LoVo (cell line): ENCODE data around the gene PTPA.
"Not testable (repeated sequence)": the region's sequence is repeated elsewhere in the genome, so short reads cannot be mapped to it uniquely, and the experiment has no call there.

Experiments
- DNase-seq: peaks from one replicate; pipeline ENCODE4 v3.0.0-alpha.2; 2016; ENCODE audit warnings: low spot score

The PTPA gene

DNA sequence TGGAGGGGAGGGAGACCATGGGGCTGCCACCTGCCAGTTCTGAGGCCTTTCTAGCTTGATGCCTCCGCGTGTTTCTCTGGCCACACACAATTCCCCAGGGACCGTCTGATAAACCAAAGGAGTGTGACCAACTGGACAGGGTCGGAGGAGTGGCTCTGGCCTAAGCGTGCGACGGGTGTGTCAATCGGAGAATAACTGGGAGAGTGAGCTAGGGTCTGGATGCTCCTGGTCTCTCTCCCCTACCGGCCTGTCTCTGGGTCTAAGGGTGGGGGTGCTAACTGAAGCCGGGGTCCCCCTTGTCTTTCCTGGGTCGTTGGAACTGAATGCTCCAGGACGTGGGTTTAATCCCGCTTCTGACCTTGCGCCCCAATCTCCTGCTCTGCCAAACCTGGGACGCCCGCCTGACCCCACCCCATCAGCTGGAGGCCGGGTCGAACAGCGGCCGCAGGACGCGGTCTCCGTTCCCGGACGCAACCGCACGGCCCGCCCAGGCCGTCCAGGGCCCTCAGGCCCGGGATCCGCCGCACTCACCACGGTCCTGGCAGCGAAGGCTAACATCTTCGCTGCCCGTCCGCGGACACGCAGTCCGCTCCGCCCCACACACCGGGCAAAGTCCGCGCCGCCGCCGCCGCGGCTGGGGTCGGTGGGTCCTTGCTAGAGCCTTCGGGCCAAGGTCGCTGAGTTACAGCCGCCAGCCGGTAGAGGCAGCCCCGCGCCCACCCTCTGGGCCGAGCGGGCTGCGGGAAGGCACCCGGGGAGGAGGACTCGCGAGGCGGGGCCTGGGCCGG is 1.1 kb upstream of the PTPA start:
- DNase-seq: no peak

DNA sequence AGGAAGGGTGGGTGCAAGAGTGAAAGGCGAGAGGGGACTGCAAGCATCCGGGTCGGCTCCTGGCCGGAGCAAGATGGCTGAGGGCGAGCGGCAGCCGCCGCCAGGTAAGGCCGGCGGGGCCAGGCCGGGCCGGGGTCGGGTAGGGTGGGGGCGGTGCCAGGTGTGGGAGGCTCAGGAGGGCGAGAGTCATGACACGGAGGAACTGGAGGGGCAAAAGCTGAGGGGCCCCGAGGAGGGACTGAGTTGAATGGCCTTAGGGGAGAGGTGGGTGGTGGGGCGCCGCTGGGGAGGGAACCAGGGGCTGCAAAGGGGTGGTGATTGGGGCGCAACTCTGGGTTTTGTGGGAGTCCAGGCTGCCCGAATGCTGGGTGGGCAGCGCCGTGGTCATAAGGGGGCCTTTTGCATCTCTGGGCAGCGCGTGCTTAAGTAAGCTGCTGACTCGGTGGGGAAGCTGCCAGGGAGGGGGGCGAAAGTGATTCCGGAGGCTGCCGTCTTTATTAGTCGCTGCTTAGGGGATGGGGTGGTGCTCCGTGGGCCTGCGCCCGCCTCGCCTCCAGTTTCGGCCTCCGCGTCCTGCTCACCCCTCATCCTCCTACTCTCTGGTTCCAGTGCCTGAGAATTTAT is 425 bp downstream of the PTPA start:
- DNase-seq: no peak

DNA sequence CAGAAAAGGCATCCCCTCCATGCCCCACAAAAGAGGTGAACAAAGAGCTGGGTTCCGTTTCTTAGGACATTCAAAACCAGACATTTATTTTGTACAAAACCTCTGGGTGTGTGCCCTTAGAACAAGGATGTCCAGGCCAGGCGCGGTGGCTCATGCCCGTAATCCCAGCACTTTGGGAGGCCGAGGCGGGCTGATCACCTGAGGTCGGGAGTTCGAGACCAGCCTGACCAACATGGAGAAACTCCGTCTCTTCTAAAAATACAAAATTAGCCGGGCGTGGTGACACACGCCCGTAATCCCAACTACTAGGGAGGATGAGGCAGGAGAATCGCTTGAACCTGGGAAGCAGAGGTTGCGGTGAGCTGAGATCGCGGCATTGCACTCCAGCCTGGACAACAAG is 1.3 kb downstream of the PTPA start:
- not testable (repeated sequence) for DNase-seq

DNA sequence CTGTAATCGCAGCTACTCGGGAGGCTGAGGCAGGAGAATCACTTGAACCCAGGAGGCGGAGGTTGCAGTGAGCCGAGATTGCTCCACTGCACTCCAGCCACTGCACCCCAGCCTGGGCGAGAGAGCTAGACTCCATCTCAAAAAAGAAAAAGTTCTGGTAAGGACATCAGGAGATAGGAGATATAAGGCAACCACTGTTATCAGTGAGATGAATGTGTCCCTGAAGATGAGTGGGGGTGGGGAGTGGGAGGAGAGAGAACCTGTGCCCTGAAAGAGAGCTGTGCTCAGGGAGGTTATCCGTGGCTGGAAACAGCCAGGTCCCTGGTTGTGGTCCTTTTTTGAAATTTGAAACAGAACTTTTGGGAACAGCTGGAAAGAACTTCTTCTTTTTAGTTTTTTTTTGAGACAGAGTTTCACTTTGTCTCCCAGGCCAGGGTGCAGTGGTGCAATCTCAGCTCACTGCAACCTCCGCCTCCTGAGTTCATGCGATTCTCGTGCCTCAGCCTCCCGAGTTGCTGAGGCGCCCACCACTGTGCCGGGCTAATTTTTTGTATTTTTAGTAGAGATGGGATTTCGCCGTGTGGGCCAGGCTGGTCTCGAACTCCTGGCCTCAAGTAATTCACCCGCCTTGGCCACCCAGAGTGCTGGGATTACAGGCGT is 2.6 kb downstream of the PTPA start:
- DNase-seq: no peak

DNA sequence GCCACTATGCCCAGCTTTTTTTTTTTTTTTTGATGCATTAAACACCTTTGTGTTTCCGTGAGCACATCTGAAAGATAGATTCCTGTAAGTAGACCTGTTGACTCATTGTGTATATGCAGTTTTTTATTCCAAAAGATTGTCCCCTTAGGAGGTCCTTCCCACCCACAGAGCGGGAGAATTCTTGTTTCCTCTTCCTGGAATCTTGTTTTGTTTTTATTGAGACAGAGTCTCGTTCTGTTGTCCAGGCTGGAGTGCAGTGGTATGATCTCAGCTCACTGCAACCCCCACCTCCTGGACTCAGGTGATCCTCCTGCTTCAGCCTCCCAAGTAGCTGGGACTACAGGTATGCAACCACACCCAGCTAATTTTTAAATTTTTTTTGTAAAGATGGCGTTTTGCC is 7.6 kb downstream of the PTPA start:
- DNase-seq: no peak

DNA sequence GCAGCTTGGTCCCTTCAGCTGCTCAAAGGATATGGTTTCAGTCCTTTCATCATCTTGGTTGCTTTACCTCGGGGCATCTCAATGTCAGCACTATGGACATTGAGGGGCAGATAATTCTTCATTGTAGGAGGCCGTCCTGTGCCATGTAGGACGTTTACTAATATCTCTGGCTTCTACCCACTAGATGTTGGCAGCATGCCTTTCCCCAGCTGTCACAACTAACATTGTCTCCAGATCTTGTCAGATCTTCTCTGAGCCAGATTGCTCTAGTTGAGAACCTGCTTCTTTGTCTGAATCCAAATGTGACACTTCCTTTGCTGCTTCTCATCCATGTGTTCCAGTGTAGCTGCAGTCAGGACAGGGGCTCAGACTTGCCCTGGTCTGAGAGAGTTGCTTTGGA is 10.3 kb downstream of the PTPA start:
- no peak for DNase-seq

DNA sequence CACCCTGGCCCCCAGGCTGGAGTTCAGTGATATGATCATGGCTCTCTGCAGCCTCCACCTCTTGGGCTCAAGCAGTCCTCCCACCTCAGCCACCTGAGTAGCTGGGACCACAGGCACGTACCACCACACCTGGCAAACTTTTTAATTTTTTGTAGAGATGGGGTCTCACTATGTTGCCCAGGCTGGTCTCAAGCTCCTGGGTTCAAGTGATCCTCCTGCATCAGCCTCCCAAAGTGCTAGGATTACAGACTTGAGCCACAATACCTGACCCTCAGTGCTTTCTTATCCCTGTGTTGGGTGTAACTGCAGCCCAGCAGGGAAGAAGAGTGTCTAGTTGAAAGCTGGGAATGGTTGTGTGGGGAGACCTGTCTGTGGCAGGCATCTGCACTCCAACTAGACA is 10.9 kb downstream of the PTPA start:
- no peak for DNase-seq

DNA sequence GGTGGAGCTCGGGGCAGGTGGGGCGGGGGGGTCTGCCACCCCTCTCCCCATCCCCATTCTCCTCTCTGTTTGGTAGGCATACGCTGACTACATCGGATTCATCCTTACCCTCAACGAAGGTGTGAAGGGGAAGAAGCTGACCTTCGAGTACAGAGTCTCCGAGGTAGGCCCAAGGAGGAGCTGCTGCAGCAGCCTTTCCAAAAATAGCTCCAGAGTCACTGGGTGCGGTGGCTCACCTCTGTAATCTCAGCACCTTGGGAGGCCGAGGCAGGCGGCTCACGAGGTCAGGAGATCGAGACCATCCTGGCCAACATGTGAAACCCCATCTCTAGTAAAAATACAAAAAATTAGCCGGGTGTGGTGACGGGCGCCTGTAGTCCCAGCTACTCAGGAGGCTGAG is 11.8 kb downstream of the PTPA start:
- not testable (repeated sequence) for DNase-seq

DNA sequence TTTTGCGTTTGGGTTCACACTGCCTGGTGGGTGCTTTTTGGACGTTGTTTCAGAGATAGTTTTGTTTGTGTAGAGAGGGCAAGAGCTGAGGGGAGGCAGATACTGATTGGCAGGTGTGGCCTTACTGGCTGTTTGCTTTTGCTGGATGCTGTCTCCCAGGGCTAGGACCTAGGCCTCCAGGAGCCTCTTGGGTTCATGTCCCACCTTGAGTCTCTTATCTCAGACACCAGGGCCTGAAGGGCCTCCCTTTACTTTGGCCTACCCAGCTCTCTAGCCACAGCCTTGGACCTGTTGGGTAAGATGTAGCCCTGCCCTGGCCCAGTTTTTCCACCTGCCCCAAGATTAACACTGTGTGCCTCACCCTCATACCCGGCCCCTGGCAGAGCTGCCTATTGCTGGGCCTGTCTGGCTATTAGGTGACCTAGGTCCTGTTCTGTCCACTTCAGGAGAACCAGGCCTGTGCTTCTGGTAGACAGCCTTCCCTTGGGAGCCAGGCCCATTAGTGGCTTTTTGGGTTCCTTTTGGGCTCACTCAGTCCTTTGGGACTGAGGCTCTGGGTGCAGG is 13.4 kb downstream of the PTPA start:
- DNase-seq: no peak

DNA sequence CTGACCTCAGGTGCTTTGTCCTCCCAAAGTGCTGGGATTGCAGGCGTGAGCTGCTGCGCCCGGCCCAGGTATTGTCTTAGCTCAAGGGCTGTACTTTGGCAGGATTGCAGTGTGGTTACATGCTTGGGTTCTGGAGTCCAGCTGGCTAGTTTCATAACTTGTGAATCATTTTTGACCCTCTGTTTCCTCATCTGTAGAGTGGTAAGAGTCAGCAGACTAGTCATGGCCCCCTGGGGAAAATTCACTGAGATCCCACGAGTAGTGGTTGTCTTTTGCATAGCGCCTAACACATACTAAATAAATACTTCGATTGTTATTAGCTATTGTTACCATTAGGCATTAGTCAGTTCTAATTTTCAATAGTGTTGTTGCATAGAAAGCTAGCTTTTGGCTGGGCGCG is 14.3 kb downstream of the PTPA start:
- peak; percentile 40 for DNase-seq

DNA sequence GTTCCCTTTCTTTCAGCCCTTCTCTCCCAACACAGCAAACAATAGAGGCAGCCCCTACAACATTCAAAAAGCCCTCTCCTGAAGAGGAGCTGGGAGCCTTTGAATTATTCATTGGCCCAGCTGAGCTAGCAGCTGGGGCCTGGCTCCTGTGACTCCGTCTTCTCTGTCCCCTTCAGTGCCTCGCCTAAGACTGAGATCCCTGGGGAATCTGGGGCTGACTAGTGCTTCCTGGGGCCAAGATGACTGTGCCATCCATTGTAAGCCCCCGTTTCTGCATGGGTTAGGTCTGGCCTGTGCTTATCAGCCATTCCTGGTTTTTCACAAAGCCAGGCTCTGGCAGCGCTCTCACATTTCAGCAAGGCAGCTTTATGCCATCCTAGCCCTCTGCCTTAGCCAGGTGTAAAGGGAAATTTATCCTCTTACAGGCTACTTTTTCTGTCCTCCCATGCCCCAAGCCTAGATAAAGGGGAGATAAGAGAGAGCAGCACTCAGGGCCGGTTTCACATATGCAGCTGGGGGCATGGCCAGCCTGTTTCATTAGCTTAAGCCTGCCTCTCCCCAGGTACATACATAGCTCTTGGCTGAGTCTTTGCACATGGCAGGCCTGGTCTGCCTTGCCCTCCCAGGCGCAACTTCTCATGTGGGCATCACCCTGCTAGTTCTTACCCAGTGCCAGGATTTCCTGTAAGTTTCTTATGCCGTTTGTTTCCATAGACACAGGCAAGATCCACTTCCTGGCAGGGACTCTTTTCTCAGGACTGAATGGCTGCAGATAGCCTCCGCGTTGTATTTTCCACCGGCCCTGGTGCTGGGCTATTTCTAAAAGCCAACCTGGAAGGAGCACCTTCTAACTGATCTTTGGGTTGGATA is 15.8 kb downstream of the PTPA start:
- DNase-seq: no peak

DNA sequence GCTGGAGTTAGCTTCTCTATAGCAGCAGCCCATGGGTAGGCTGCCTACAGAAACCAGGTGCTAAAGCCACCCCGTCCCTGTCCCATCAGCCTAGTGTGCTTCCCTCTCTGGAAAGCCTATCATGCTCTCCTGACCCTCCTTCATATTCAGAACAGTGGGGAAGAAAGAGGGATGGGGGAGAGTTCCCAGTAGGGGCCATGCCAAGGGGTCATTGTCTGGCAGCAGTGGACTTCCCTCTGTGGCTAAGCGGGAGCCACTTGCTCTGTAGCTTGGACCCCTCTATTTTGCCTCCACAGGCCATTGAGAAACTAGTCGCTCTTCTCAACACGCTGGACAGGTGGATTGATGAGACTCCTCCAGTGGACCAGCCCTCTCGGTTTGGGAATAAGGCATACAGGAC is 17.5 kb downstream of the PTPA start:
- DNase-seq: no peak

DNA sequence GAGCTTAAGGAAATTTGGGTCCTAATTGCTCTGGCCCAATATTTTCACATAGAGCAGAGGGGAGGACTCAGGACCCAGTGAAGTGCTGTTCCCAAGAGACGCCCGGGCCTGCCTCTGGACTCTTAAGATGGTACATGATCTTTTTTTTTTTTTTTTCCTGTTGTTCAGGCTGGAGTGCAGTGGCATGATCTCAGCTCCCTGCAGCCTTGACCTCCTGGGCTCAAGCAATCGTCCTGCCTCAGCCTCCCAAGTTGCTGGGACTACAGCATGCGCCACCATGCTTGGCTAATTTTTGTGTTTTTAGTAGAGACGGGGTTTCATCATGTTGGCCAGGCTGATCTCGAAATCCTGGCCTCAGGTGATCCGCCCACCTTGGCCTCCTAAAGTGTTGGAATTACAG is 19.1 kb downstream of the PTPA start:
- DNase-seq: not testable (repeated sequence)

DNA sequence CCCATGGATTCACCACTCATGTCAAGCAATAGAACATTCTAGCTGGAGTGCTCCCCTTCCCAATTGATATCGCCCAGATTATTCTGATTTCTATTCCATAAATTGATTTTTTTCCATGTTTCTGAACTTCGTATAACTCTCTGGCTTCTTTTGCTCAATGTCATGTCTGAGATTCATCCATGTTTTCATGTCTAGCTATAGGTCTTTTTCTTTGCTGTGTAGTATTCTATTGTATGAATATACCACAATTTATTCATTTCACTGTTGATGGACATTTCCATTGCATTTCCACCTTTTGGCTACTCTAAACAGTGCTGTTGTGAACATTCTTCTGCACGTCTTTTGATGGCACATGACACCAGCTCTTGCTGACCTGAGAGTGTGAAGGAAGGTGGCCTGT is 19.6 kb downstream of the PTPA start:
- no peak for DNase-seq

DNA sequence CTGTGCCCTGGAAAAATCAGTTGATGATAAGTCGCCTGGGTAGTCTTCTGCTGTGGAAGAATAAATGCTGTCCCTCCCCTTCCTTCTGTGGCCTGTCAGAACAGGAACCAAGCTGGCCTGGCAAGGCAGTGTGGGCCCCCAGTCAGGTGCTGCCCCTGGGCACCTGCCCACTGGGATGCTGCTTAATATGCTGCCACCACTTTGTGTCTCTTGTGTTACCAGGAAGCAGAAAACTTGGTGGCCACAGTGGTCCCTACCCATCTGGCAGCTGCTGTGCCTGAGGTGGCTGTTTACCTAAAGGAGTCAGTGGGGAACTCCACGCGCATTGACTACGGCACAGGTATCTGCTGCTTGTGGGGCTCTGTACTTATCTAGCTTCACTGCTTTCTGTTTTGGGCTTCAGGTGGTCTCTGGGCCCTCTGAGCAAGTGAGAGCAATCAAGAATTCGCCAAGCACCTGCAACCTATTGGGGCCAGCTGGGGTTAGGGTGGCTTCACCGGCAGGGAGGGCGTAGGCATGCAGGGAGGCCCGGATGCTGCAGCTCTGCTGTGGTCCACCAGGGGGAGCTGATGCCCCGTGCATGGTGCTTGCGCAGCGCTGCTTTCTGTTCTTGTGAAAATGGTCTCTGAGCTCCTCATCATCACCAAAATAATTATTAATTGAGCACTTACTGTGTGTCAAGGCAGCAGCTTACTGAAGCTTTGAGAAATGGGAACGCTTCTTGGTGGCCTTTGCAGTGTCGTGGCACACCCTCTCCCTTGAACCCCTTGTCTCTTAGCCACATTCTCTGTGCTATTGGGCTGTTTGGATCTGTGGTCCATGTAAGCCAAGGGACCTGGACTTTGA is 20.3 kb downstream of the PTPA start:
- DNase-seq: peak; percentile 64

DNA sequence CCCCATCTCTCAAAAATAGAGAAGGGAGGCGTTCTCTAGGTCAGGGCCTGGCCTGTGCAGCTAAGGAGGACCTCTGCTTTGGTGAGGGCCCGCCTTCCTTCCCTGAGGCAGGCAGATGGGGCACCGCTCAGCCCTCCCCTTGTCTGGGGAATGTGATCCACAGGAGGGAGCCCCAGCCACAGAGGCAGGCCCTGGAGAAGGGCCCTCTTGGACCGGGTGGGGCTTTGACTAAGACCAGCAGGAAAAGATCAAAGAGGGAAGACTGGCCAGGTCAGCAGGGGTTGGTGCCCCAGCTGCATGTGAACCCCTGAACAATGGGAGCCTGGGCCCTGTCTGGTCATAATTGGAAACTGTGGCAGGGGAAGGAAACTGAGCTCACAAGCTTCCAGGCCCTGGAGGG is 21.9 kb downstream of the PTPA start:
- DNase-seq: no peak

DNA sequence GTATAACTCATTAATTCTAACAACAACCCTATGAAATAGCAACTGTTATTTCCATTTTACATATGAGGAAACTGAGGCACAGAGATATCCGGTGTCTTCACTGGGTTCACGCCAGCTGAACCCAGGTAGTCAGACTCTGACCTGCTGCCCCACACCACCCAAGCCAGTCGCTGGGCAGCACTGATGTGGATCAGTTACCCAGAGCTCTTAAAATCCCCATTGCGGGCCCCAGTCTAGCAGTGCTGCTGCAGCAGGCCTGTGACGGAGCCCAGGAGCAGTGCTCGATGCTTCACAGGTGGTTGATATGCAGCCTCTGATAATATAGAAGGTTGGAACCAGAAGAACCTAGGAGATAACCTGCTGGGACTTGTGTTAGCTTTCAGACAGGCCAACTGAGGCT is 24.3 kb downstream of the PTPA start:
- no peak for DNase-seq

DNA sequence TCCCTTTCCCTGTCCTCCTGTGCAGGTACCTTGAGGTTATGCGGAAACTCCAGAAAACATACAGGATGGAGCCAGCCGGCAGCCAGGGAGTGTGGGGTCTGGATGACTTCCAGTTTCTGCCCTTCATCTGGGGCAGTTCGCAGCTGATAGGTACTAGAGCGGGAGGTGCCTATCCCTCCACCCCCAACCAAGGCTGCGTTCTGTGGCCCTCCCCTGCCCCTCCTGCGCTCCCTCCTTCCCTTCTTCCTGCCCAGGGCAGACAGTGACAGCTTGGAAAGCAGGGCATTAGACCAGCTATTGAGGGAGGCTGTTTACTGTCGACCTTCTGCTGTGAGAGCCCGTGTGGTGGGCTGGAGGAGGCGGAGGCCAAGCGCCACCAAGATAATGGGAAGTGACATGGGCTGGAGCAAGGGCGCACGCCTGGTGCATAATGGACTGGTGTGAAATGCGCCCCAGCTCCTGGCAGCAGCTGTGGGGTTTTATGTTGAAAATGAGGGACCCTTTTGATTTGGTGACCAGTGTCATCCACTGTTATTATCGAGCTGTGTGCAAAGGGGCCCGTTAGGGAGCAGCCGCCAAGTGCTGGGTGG is 25.3 kb downstream of the PTPA start:
- no peak for DNase-seq

DNA sequence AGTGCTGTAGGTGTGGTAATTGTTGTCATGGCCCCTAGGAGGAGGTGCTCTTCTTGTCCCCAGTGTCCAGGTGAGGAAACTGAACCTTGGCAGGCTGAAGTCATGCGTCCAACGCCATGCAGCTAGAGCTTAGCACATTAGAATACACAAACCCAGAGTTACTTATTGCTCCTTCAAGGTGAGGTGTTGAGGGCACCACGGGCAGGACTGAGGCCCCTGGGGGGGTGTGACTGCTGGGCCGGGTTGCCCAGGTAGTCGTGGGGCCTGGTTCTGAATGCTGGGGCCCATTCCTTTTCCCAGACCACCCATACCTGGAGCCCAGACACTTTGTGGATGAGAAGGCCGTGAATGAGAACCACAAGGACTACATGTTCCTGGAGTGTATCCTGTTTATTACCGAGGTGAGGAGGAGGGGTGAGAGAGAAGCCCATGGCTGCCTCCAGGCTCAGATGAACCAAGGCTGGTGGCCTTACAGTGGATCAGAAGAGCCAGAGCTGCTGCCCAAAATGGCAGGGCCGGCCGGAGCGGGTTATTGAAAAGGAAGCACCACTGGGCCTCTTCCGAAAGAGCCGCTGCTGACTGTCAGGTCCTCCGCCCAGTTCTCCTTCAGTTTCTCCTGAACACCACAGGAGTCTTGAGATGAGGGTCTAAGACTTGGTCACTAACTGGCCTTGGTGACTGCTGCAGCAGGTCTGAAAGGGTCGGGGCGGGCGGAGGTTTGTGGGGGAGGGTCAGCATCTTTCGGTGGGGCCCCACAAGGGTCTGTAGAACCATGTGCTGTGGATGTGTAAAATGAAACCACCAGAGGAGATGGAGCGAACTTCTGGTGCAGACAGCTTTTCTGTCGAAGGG is 26.3 kb downstream of the PTPA start:
- DNase-seq: no peak

DNA sequence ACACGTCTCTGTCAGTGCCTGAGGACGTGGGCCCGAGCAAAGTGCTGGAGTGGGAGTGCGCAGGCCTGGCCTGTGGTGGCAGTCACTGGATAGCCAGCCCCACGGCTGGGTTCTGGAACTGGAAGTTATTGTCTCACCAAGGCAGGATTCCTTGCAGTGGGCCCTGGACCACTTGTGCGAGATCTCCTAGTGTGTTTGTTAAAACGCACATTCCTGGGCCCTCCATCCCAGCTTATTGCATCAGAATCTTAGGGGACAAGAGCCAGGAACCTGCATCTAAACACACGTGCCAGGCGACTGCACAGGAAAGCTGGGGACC is 26.9 kb downstream of the PTPA start:
- no peak for DNase-seq
